Prostate gland (tissue), 2 donors: ENCODE results near the gene URI1. TPM values are rescaled to one million over a fixed set of nuclear protein-coding genes. Genes with fewer than 3 reads are reported as not detected.

Experiments
- DNase-seq: peaks from one replicate; pipeline ENCODE4 v3.0.0-alpha.2; 2019; ENCODE audit warnings: low spot score
- H3K27ac ChIP-seq, 2 donors: fragments of 200-600 bp; sonication (generic); 2 replicates each; pipeline ENCODE4 v1.5.1; 2017 to 2019
- H3K27me3 ChIP-seq: fragments of 200-600 bp; sonication (generic); replicated peaks from 2 replicates; pipeline ENCODE4 v1.5.1; 2019; ENCODE audit not compliant: insufficient read depth
- H3K36me3 ChIP-seq, 2 donors: fragments of 200-600 bp; sonication (generic); 1 replicate in 1 of 2; 2 replicates in 1 of 2; pipeline versions ENCODE4 v1.5.1 to v1.8.1; 2017 to 2019
- H3K4me1 ChIP-seq: fragments of 200-600 bp; sonication (generic); replicated peaks from 2 replicates; pipeline ENCODE4 v1.5.1; 2019
- H3K4me3 ChIP-seq, 2 donors: fragments of 200-600 bp; sonication (generic); 2 replicates each; pipeline ENCODE4 v1.5.1; 2017 to 2019
- H3K9me3 ChIP-seq: fragments of 200-600 bp; sonication (generic); 2 replicates; pipeline ENCODE4 v1.5.1; 2017
- CTCF ChIP-seq, 4 experiments: fragments of 200-600 bp in 2 of 4; fragments of 450-650 bp in 2 of 4; sonication (generic) in 2 of 4; IDR thresholded peaks; 1 replicate in 3 of 4; 2 replicates in 1 of 4; pipeline ENCODE4 v1.5.1; 2016 to 2019; ENCODE audit warnings: antibody characterized with exemption in 4 of 4, mild to moderate bottlenecking in 2 of 4, moderate library complexity in 2 of 4
- POLR2A ChIP-seq: fragments of 450-650 bp; IDR thresholded peaks from one replicate; pipeline ENCODE4 v1.6.1; 2016; ENCODE audit warnings: antibody characterized with exemption, mild to moderate bottlenecking
- POLR2AphosphoS5 ChIP-seq: sonication (generic); formaldehyde crosslinking; IDR thresholded peaks from one replicate; pipeline ENCODE4 v1.6.1; 2017; ENCODE audit warnings: antibody characterized with exemption
- WGBS: methylation state at CpG from one replicate; pipeline ENCODE4 v1.1.5; 2018; 5-methylcytosine and 5-hydroxymethylcytosine counted together
- intact Hi-C: fragments of 100-400 bp; cut with DNase I; formaldehyde crosslinking; loops from one replicate; pipeline ENCODE4 v1.14.2; 2022
- total RNA-seq, 2 donors: library from RNA; depleted of rRNA; stranded (reverse); fragments of >200 nt; gene quantifications; one replicate each; pipeline ENCODE4 v1.1.0, GENCODE V29; 2016

URI1 gene
- total RNA-seq, 2 donors from 2014 or later: 48.2 to 71.0 TPM

GRCh38 chr19:30003866-30004265 is 61.8 kb downstream of the URI1 start:
- Histone ChIP-seq H3K9me3 (no peaks in the 10 kb centered on the region), H3K27me3 (no peaks in the 10 kb centered on the region), H3K4me3 (no peak overlapping the region), H3K4me1 (no peaks in the 10 kb centered on the region), H3K27ac (no peak overlapping the region), H3K36me3 (no peaks in the 10 kb centered on the region)
- DNase-seq: no peak
- WGBS: 45% methylated on average over 6 of the region's 6 CpGs
- intact Hi-C loops: no loop called here
- TF ChIP-seq POLR2A (no peak), POLR2AphosphoS5 (no peak), CTCF (IDR thresholded peaks at IDR 0.05) (no peak)

GRCh38 chr19:30004403-30004802 is 62.4 kb downstream of the URI1 start:
- no peak for DNase-seq
- no peak for TF ChIP-seq POLR2AphosphoS5
- TF ChIP-seq POLR2A: no peak
- no peak for TF ChIP-seq CTCF (IDR thresholded peaks at IDR 0.05)
- H3K4me3 ChIP-seq: no peak overlapping the region
- intact Hi-C loops: no loop called here
- H3K36me3 ChIP-seq: no peaks in the 10 kb centered on the region
- 70% methylated on average over 1 of the region's 1 CpG for WGBS
- H3K4me1 ChIP-seq: no peaks in the 10 kb centered on the region
- H3K9me3 ChIP-seq: no peaks in the 10 kb centered on the region
- no peak overlapping the region for H3K27ac ChIP-seq
- H3K27me3 ChIP-seq: no peaks in the 10 kb centered on the region

- H3K27me3 ChIP-seq: no peaks in the 10 kb centered on the region
- H3K36me3 ChIP-seq: no peaks in the 10 kb centered on the region
- H3K27ac ChIP-seq: no peak overlapping the region
- TF ChIP-seq POLR2A (no peak), POLR2AphosphoS5 (no peak), CTCF (IDR thresholded peaks at IDR 0.05) (no peak)
- intact Hi-C loops: no loop called here
- 89% methylated on average over 4 of the region's 4 CpGs for WGBS
- no peak for DNase-seq
- H3K4me3 ChIP-seq: no peak overlapping the region
- no peaks in the 10 kb centered on the region for H3K4me1 ChIP-seq
- H3K9me3 ChIP-seq: no peaks in the 10 kb centered on the region
These were observed 64.2 kb downstream of the URI1 start for GRCh38 chr19:30006207-30006606.

- Histone ChIP-seq H3K9me3 (no peaks in the 10 kb centered on the region), H3K27ac (no peak overlapping the region), H3K4me1 (no peaks in the 10 kb centered on the region), H3K27me3 (no peaks in the 10 kb centered on the region), H3K4me3 (no peak overlapping the region), H3K36me3 (no peaks in the 10 kb centered on the region)
- intact Hi-C loops: no loop called here
- TF ChIP-seq CTCF (IDR thresholded peaks at IDR 0.05) (no peak), POLR2AphosphoS5 (no peak), POLR2A (no peak)
- no peak for DNase-seq
- WGBS: 98% methylated on average over 2 of the region's 2 CpGs
These were observed 66.1 kb downstream of the URI1 start for GRCh38 chr19:30008169-30008568.

- no peaks in the 10 kb centered on the region for H3K9me3 ChIP-seq
- no peak for DNase-seq
- no peak overlapping the region for H3K27ac ChIP-seq
- no peaks in the 10 kb centered on the region for H3K27me3 ChIP-seq
- H3K4me1 ChIP-seq: no peaks in the 10 kb centered on the region
- H3K36me3 ChIP-seq: no peaks in the 10 kb centered on the region
- WGBS: 95% methylated on average over 10 of the region's 10 CpGs
- no peak for TF ChIP-seq CTCF (IDR thresholded peaks at IDR 0.05)
- no peak for TF ChIP-seq POLR2A
- no peak for TF ChIP-seq POLR2AphosphoS5
- intact Hi-C loops: no loop called here
- H3K4me3 ChIP-seq: no peak overlapping the region
These were observed 67.0 kb downstream of the URI1 start for GRCh38 chr19:30009013-30009412.
